Middle frontal gyrus (tissue), 1 donor: Measurements from ENCODE around the gene DPY19L3.
"Not testable (repeated sequence)": the region's sequence is repeated elsewhere in the genome, so short reads cannot be mapped to it uniquely, and the experiment has no call there.

Experiments used
- DNase-seq: peaks from one replicate; pipeline ENCODE4 v3.0.0-alpha.2; 2015; ENCODE audit warnings: low spot score; ENCODE audit errors: extremely low spot score

The DPY19L3 gene

DNA sequence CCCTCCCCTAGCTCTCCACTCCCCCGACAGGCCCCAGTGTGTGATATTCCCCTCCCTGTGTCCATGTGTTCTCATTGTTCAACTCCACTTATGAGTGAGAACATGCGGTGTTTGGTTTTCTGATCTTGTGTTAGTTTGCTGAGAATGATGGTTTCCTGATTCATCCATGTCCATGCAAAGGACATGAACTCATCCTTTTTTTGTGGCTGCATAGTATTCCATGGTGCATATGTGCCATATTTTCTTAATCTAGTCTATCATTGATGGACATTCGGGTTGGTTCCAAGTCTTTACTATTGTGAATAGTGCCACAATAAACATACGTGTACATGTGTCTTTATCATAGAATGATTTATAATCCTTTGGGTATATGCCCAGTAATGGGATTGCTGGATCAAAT is 106.9 kb downstream of the DPY19L3 start:
- DNase-seq, result not testable (repeated sequence)

DNA sequence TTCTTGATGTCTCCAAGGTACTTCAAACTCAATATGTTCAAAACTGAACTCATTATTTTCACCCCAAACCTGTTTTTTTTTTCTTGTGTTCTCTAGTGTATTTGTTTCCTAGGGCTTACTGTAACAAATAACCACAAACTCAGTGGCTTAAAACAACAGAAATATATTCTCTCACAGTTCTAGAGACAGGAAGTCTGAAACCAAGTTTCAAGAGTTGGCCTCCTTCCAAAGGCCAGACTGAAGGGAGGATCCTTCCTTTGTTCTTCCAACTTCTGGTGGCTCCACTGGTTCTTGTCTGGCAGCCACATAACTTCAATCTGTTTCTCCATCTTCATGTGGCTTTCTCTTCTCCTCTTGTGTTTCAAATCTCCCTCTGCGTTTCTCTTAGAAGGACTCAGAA is 113.5 kb downstream of the DPY19L3 start:
- no peak for DNase-seq

GRCh38 chr19:32522967-32523366 is 117.4 kb downstream of the DPY19L3 start:
- DNase-seq, result no peak

- DNase-seq, result no peak
Measured at GRCh38 chr19:32526895-32527294, 121.3 kb downstream of the DPY19L3 start.

DNA sequence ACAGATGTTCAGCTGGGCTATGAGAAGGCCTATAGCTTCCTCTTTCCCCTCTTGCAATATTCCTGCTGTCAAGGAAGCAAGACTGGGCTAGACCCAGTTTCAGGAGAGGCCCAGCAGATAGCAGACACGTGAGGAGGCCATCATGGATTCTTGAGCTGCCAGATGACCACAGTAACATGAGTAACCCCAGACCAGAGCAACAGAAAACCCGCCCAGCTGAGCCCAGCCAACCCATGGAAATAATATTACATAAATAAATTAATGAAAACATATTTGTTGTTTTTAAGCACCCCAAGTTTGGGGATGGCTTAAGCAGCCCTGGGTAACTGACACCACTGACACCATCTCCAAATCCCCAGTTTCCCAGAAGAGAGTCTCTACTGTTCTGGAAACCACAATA is 125.2 kb downstream of the DPY19L3 start:
- DNase-seq, result no peak

DNA sequence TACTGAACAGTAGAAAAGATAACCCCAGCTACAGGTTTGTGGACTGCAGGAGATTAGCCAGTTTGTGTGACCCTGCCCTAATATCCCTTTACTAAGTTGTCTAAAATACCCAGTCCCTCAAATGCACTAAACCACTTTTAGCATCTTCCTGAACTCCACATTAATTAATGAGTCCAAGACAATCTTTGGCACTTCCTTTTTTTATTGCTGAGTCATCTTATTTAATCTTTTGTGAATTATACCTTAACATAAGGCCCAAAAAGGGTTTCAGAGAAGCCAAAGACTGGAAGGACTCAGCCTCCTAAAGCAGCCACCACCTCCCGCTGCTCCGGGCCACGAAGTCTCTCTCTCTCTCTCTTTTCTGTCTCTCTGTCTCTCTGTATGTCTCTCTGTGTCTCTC is 126.7 kb downstream of the DPY19L3 start:
- DNase-seq, result no peak
